GM18508 (cell line): Measurements from ENCODE around the gene TMEM45B.
"Not testable (repeated sequence)": the region's sequence is repeated elsewhere in the genome, so short reads cannot be mapped to it uniquely, and the experiment has no call there.

Experiments used
- ATAC-seq: cut with Tn5 transposase; IDR thresholded peaks from one replicate; pipeline ENCODE4 v1.9.1; 2021; ENCODE audit warnings: moderate number of reproducible peaks; ENCODE audit not compliant: insufficient read depth, unreplicated experiment

The TMEM45B gene

DNA sequence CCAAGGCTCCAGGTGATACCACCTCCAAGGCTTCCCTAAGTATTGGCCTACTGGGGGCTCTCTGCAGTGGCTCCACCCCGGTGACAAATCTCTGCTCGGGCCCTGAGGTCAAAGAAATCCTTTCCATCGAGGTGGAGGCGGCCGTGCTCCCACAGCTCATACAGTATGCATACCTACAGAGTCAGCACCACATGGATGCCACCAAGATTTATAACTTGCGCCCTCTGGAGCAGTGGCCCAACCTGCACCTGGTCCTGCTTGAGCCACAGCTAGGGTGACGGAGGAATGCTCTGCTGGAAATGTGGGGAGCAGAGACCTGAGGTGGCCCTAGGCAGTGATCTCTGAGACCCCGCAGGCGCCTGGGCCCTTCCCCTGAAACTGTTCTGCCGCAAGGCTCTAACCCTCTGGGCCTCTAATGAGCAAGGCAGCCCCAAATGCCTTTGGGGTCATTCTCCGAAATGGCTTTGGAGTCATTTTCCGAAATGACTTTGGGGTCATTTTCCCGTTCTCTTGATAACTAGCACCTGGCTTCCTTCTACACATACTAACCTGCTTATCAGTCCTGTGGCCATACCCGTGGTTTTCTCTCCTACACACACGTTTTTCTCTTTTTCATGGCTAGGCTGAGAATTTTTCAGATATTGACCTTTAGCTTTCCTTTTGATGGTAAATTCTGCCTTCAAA lies 33.9 kb downstream of the TMEM45B start:
- no peak for ATAC-seq

GRCh38 chr11:129852125-129852740 lies 36.6 kb downstream of the TMEM45B start:
- ATAC-seq = no peak

GRCh38 chr11:129853518-129854231 lies 38.0 kb downstream of the TMEM45B start:
- no peak for ATAC-seq

GRCh38 chr11:129854232-129854805 lies 38.7 kb downstream of the TMEM45B start:
- no peak for ATAC-seq

DNA sequence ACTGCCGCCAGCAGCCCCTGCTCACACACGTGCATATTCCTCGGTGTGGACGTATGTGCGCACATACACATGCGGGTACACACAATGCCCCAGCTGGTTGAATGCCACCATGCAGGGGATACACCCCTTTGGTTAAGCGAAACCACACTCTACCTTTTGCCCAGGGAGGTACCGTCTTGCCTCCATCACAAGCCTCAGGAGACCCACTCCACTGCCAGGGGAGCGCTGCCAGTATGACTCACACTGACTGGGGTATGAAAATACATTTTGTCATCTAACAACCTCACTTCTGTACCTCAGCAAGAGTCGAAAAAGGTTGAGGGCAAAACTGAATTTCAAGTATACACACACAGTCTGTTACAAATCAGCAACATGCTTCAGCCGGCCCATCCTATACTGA lies 39.4 kb downstream of the TMEM45B start:
- ATAC-seq = no peak

DNA sequence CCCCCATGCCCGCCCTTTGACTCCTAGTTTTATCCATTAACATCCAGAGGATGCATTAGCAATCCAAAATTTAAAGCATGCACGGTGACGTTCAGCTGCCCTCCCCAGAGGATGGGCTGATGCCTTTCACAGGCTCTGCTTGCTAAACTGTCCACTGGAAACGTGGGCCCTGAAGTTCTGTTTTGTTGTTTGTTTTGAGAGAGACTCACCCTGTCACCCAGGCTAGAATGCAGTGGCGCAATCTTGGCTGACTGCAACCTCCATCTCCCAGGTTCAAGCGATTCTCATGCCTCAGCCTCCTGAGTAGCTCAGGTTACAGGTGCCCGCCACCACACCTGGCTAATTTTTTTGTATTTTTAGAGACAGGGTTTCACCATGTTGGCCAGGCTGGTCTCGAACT lies 40.4 kb downstream of the TMEM45B start:
- no peak for ATAC-seq

- ATAC-seq = no peak
Measured at GRCh38 chr11:129861702-129862522, 46.3 kb downstream of the TMEM45B start.

DNA sequence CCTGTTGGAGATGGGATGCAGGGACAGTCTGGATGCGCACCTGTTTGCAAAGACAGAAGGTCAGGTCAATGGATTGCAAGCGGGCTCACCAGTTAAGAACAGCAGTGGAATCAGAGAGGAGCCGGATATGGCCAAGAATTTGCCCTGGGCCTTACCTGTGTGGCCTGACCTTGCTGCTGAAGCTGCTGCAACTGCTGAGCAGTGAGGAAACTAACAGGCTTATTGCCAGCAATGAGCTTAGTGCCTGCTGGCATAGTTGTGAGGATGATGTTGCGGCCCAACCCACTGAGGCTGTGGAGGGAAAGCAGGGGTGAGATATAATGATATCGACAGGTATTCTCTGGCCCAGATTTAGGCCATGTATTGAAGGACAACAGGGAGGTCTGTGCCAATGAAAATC lies 49.2 kb downstream of the TMEM45B start:
- ATAC-seq = no peak

- ATAC-seq = no peak
Measured at GRCh38 chr11:129865701-129866100, 50.1 kb downstream of the TMEM45B start.

GRCh38 chr11:129866311-129866710 lies 50.7 kb downstream of the TMEM45B start:
- no peak for ATAC-seq

DNA sequence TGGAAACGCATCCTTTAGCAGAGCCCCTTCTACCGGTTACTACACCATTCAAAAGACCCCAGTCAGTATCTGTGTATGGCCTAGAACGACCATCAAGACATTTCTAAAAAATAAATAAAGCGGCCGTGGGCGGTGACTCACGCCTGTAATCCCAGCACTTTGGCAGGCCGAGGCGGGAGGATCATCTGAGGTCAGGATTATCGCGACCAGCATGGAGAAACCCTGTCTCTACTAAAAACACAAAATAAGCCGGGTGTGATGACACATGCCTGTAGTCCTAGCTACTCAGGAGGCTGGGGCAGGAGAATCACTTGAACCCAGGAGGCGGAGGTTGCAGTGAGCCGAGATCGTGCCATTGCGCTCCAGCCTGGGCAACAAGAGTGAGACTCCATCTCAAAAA lies 53.0 kb downstream of the TMEM45B start:
- not testable (repeated sequence) for ATAC-seq

GRCh38 chr11:129871914-129872313 lies 56.3 kb downstream of the TMEM45B start:
- ATAC-seq = no peak

- ATAC-seq = no peak
Measured at GRCh38 chr11:129880311-129880710, 64.7 kb downstream of the TMEM45B start.

DNA sequence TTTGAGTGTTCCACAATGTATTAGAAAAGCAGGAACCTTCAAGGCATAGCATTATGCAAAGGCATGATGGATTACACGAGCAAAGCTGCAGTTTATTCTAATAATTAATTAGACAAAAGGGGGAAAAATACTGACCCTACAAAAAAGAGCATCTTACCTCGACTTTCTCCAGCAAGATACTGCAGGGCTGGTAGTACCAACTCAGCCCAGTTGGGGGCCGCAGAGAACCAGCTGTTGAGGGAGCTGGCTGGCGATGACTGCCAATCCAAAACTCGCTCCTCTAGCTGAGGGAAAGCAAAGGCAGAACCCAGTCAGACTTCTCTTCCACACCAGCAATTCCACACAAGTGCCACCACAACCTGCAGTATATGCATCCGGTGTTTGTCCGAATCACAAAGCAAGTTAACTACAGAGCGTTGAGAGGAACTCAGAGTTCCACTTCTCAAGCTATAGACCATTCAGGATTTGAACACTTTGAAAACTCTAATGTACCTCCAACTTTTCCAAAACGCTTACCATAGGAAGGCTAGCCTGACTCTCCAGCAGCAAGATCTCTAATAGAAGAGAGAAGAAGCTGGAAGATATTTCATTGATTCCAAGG lies 66.0 kb downstream of the TMEM45B start:
- no peak for ATAC-seq

- no peak for ATAC-seq
Measured at GRCh38 chr11:129884581-129884980, 68.9 kb downstream of the TMEM45B start.

GRCh38 chr11:129885381-129885780 lies 69.7 kb downstream of the TMEM45B start:
- no peak for ATAC-seq

GRCh38 chr11:129888451-129888850 lies 72.8 kb downstream of the TMEM45B start:
- no peak for ATAC-seq

- peak; percentile 15 for ATAC-seq
Measured at GRCh38 chr11:129894278-129895125, 78.9 kb downstream of the TMEM45B start.
